Smooth muscle cell of the pulmonary artery (primary cell): ENCODE data around the gene DDX47. TPM values are rescaled to one million over a fixed set of nuclear protein-coding genes. Genes with fewer than 3 reads are reported as not detected.

Source experiments
- total RNA-seq: library from RNA; depleted of rRNA; stranded (reverse); fragments of >200 nt; gene quantifications from 2 replicates; pipeline ENCODE4 v1.2.3, GENCODE V29; 2014

Gene DDX47
- total RNA-seq: 51.3 and 62.0 TPM in 2 replicates

DNA sequence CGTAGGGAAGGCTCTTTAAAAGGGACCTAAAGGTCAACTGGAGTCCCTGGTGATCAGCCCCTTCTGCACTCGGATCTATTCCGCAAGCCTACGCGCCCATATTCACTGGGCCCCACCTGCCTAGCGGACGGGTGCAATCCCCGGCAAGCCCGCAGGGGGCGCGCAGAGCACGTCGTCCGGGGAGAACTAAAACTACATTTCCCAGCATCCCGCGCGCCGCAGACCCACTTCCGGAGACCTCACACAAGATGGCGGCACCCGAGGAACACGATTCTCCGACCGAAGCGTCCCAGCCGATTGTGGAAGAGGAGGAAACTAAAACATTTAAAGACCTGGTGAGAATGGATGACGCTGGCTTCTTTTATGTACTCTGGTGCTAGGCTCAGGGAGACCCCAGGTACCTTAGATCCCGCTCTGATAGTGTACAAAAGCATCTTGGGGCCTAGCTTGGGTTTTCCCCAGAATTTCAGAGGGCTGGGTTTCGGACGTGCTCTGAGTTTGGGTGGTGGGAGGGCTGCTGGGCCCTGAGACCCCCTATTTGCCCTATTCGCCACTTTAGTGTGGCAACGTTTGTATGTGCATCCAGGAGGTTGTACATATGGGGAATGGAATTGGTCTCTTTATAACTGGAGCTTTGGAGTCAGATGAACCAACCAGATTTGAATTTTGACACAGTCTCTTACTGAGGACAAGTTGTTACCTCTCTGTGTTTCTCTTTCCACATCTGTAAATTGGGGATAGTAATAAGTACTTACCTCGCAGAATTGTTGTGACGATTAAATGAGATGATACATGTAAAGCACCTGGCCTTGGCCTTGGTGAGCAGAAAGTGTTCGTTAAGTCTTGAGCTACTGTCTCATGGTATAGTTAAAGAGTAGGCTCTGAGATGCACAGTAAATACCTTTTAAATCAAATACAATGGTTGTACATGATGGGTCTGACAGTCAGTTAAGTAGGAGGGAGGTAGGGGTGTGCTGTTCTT is at the start of gene DDX47:
TSS of gene DDX47 (plus strand) at position 227 of the 982 bp plus-strand sequence. CDS start at position 249, 22 bp downstream.

GRCh38 chr12:12784911-12785814 is 28.0 kb upstream of the DDX47 start, which contains the start of gene APOLD1:
Gene APOLD1 (plus strand): TSS chr12:12785659. CDS start chr12:12785692, 33 bp downstream.

Other genes with a start within 250 kb of the DDX47 start
- 31.8 and 45.4 TPM in 2 replicates for gene CREBL2, start 201.5 kb upstream of the DDX47 start, total RNA-seq
- 0.13 TPM in 1 of 2 replicates, not detected in the other for gene GPR19, start 117.2 kb upstream of the DDX47 start, total RNA-seq
- 22.3 and 38.1 TPM in 2 replicates for gene CDKN1B, start 96.0 kb upstream of the DDX47 start, total RNA-seq
- gene APOLD1, start 27.7 kb upstream of the DDX47 start, total RNA-seq: 3.5 and 22.0 TPM in 2 replicates
- gene GPRC5A, start 78.2 kb downstream of the DDX47 start, total RNA-seq: 16.7 and 56.1 TPM in 2 replicates
- gene GPRC5D, start 138.8 kb downstream of the DDX47 start, total RNA-seq: 0.13 TPM in 1 of 2 replicates, not detected in the other
- gene HEBP1, start 186.9 kb downstream of the DDX47 start, total RNA-seq: 24.9 and 26.4 TPM in 2 replicates
- 11.0 and 12.6 TPM in 2 replicates for gene FAM234B, start 231.0 kb downstream of the DDX47 start, total RNA-seq